SK-N-SH (cell line): Measurements from ENCODE around the gene TBRG4. TPM values are rescaled to one million over a fixed set of nuclear protein-coding genes. Genes with fewer than 3 reads are reported as not detected.

Experiments used
- CTCF ChIA-PET: fragments of 300-600, 350-600 bp; formaldehyde crosslinking; extraction: SDS; loops from one replicate; lab custom pipeline; 2021; lab: Yijun Ruan, JAX
- POLR2A ChIA-PET: fragments of 350-600 bp; sonication (Branson Sonifier 250); formaldehyde crosslinking; extraction: SDS; loops from one replicate; lab custom pipeline; 2020; ENCODE audit warnings: antibody characterized with exemption, inconsistent platforms; lab: Yijun Ruan, JAX
- DNase-seq: peaks from one replicate; pipeline ENCODE4 v3.0.0; 2012
- H2AFZ ChIP-seq: fragments of 200-600 bp; sonication (generic); 2 replicates; pipeline ENCODE4 v1.8.1; 2016; ENCODE audit warnings: antibody characterized with exemption, mild to moderate bottlenecking, low read depth
- H3F3A ChIP-seq: fragments of 200-600 bp; sonication (generic); replicated peaks from 2 replicates; pipeline ENCODE3; 2016; ENCODE audit warnings: antibody characterized with exemption, mild to moderate bottlenecking; ENCODE audit not compliant: insufficient read depth
- H3K27ac ChIP-seq, 2 experiments: fragments of 200-500 bp in 1 of 2; fragments of 200-600 bp in 1 of 2; sonication (Bioruptor generic) in 1 of 2; sonication (generic), shearing (Covaris generic) in 1 of 2; 2 replicates each; pipeline versions ENCODE4 v1.5.1 to v1.6.1; 2014 to 2016; ENCODE audit warnings: low read depth in 2 of 2, inconsistent platforms in 1 of 2, low read length in 1 of 2, mild to moderate bottlenecking in 1 of 2, mixed read lengths in 1 of 2
- H3K27me3 ChIP-seq: fragments of 200-600 bp; sonication (generic), shearing (Covaris generic); 2 replicates; pipeline ENCODE4 v1.6.1; 2016; ENCODE audit warnings: mixed run types; ENCODE audit not compliant: insufficient read depth
- H3K36me3 ChIP-seq, 2 experiments: fragments of 200-500 bp in 1 of 2; fragments of 200-600 bp in 1 of 2; sonication (Bioruptor generic) in 1 of 2; sonication (generic) in 1 of 2; replicated peaks in 1 of 2; 2 replicates each; pipeline versions ENCODE3 to v1.5.1; 2014 to 2016; ENCODE audit warnings: low read length in 1 of 2, mild to moderate bottlenecking in 1 of 2; ENCODE audit not compliant: insufficient read depth in 2 of 2, control insufficient read depth in 1 of 2
- H3K4me1 ChIP-seq, 2 experiments: fragments of 200-500 bp in 1 of 2; fragments of 200-600 bp in 1 of 2; sonication (Bioruptor generic) in 1 of 2; sonication (generic), shearing (Covaris generic) in 1 of 2; 2 replicates each; pipeline versions ENCODE4 v1.5.1 to v1.6.1; 2014 to 2016; ENCODE audit warnings: low read depth in 1 of 2, low read length in 1 of 2, mixed run types in 1 of 2; ENCODE audit not compliant: insufficient read depth in 2 of 2, control insufficient read depth in 1 of 2
- H3K4me2 ChIP-seq: fragments of 200-600 bp; sonication (generic), shearing (Covaris generic); 2 replicates; pipeline ENCODE4 v1.6.1; 2017; ENCODE audit warnings: mixed run types
- H3K4me3 ChIP-seq, 2 experiments: fragments of 200-500 bp in 1 of 2; fragments of 200-600 bp in 1 of 2; sonication (Bioruptor generic) in 1 of 2; sonication (generic), shearing (Covaris generic) in 1 of 2; 2 replicates each; pipeline versions ENCODE4 v1.5.1 to v1.8.1; 2014 to 2016; ENCODE audit warnings: low read depth in 2 of 2, inconsistent platforms in 1 of 2, low read length in 1 of 2, mild to moderate bottlenecking in 1 of 2, mixed read lengths in 1 of 2, moderate library complexity in 1 of 2
- H3K79me2 ChIP-seq: fragments of 200-600 bp; sonication (generic); 2 replicates; pipeline ENCODE4 v1.8.1; 2017; ENCODE audit warnings: mild to moderate bottlenecking; ENCODE audit not compliant: insufficient read depth
- H3K9ac ChIP-seq: fragments of 200-600 bp; sonication (generic); 2 replicates; pipeline ENCODE4 v1.6.1; 2017; ENCODE audit warnings: mixed run types
- H3K9me2 ChIP-seq: fragments of 200-600 bp; sonication (generic); 2 replicates; pipeline ENCODE4 v1.6.1; 2017; ENCODE audit warnings: mixed run types
- H3K9me3 ChIP-seq: fragments of 200-600 bp; sonication (generic); 2 replicates; pipeline ENCODE4 v1.6.1; 2017; ENCODE audit warnings: mixed run types, mild to moderate bottlenecking, moderate library complexity
- H4K20me1 ChIP-seq: fragments of 200-600 bp; sonication (generic); 2 replicates; pipeline ENCODE4 v1.6.1; 2017; ENCODE audit warnings: mild to moderate bottlenecking, mixed run types; ENCODE audit not compliant: insufficient read depth
- CHD2 ChIP-seq: fragments of 150-350 bp; IDR thresholded peaks from 2 replicates; pipeline ENCODE4 v1.6.1; 2018; ENCODE audit warnings: low read length; ENCODE audit not compliant: partially characterized antibody
- CTCF ChIP-seq: fragments of 200-600 bp; sonication (generic); IDR thresholded peaks from 2 replicates; pipeline ENCODE4 v1.6.1; 2017; ENCODE audit warnings: antibody characterized with exemption, mild to moderate bottlenecking, moderate library complexity
- ELF1 ChIP-seq: IDR thresholded peaks from 2 replicates; pipeline ENCODE4 v1.4.0; 2012
- EZH2phosphoT487 ChIP-seq: fragments of 200-600 bp; sonication (generic); IDR thresholded peaks from 2 replicates; pipeline ENCODE4 v1.6.1; 2017; ENCODE audit warnings: low read depth, mixed run types, mild to moderate bottlenecking, antibody characterized with exemption, moderate library complexity, borderline replicate concordance
- FOSL2 ChIP-seq: IDR thresholded peaks from 2 replicates; pipeline ENCODE4 v1.4.0; 2012; ENCODE audit warnings: low read depth, mild to moderate bottlenecking, moderate library complexity, borderline replicate concordance
- FOXJ3 ChIP-seq: sonication (generic); formaldehyde crosslinking; IDR thresholded peaks from 2 replicates; pipeline ENCODE4 v1.5.1; 2020; ENCODE audit warnings: mild to moderate bottlenecking, missing genetic modification reagents
- GATA2 ChIP-seq: sonication (generic); formaldehyde crosslinking; IDR thresholded peaks from 2 replicates; pipeline ENCODE4 v1.5.0; 2020; ENCODE audit warnings: mild to moderate bottlenecking, missing genetic modification reagents
- JUND ChIP-seq: IDR thresholded peaks from 2 replicates; pipeline ENCODE4 v1.4.0; 2012
- MAX ChIP-seq: IDR thresholded peaks from 2 replicates; pipeline ENCODE4 v1.4.0; 2012; ENCODE audit warnings: low read depth
- MEF2A ChIP-seq: IDR thresholded peaks from 2 replicates; pipeline ENCODE4 v1.4.0; 2012; ENCODE audit warnings: low read depth, borderline replicate concordance
- NFIC ChIP-seq: IDR thresholded peaks from 2 replicates; pipeline ENCODE4 v1.4.0; 2012; ENCODE audit warnings: borderline replicate concordance
- NRF1 ChIP-seq: IDR thresholded peaks from 2 replicates; pipeline ENCODE4 v1.6.1; 2012; ENCODE audit warnings: low read depth, mild to moderate bottlenecking, low read length
- POLR2AphosphoS5 ChIP-seq: IDR thresholded peaks from 2 replicates; pipeline ENCODE4 v1.6.1; 2012; ENCODE audit warnings: low read depth, low read length
- REST ChIP-seq: IDR thresholded peaks from 2 replicates; pipeline ENCODE4 v1.6.1; 2012; ENCODE audit warnings: mild to moderate bottlenecking, low read depth, low read length, moderate library complexity
- RXRA ChIP-seq: IDR thresholded peaks from 2 replicates; pipeline ENCODE4 v1.4.0; 2012; ENCODE audit warnings: low read depth, mild to moderate bottlenecking, borderline replicate concordance
- TAF1 ChIP-seq: IDR thresholded peaks from 2 replicates; pipeline ENCODE4 v1.6.1; 2012; ENCODE audit warnings: low read depth, mild to moderate bottlenecking, low read length, moderate library complexity, borderline replicate concordance
- TEAD4 ChIP-seq: IDR thresholded peaks from 2 replicates; pipeline ENCODE4 v1.4.0; 2012; ENCODE audit warnings: mild to moderate bottlenecking, borderline replicate concordance; ENCODE audit not compliant: insufficient read depth
- USF1 ChIP-seq: IDR thresholded peaks from 2 replicates; pipeline ENCODE4 v1.4.0; 2012; ENCODE audit warnings: low read depth, borderline replicate concordance
- USF2 ChIP-seq: fragments of 150-350 bp; IDR thresholded peaks from 2 replicates; pipeline ENCODE4 v1.6.1; 2017; ENCODE audit warnings: antibody characterized with exemption, low read length, low read depth, borderline replicate concordance
- WGBS: methylation state at CpG from one replicate; pipeline ENCODE4 v1.1.6; 2017; ENCODE audit warnings: low lambda C conversion rate; 5-methylcytosine and 5-hydroxymethylcytosine counted together
- polyA plus RNA-seq, 3 experiments: library from polyadenylated mRNA; depleted of rRNA; stranded (reverse); fragments of >200 nt; gene quantifications; 2 replicates each; pipeline ENCODE4 v1.2.3, GENCODE V29; 2012

The TBRG4 gene
- polyA plus RNA-seq, 1 of the 3 experiments (the other 2 are of a cell fraction): 76.2 TPM

- no peak overlapping the region for H3K27ac ChIP-seq
- H3K4me2 ChIP-seq: no peak overlapping the region
- no peaks in the 10 kb centered on the region for H3K9me2 ChIP-seq
- H3K4me1 ChIP-seq: peaks cover 0 to under 1% of the 10 kb centered on the region in 2 experiments; a peak in 1 of 4 replicates
- no peaks in the 10 kb centered on the region for H3K36me3 ChIP-seq
- H4K20me1 ChIP-seq: no peaks in the 10 kb centered on the region
- H2AFZ ChIP-seq: no peak overlapping the region
- 28% methylated on average over 3 of the region's 4 CpGs for WGBS
- ChIA-PET CTCF (interaction anchor here (0.8 to 14.6 kb wide), 4 partner anchors 18 to 144 kb away, joined by 3 to 149 read pairs (median 3); no protein-coding TSS in a partner anchor), POLR2A (no interaction called here)
- H3K9ac ChIP-seq: no peak overlapping the region
- no peak overlapping the region for H3K4me3 ChIP-seq
- no peaks in the 10 kb centered on the region for H3K9me3 ChIP-seq
- DNase-seq: no peak
- TF ChIP-seq NRF1 (no peak), TEAD4 (no peak), CHD2 (no peak), USF2 (no peak), TAF1 (no peak), MAX (no peak), EZH2phosphoT487 (no peak), RXRA (no peak), JUND (no peak), CTCF (no peak), USF1 (no peak), FOSL2 (no peak), ELF1 (no peak), MEF2A (no peak), FOXJ3 (CRISPR knock-in tag) (no peak), POLR2AphosphoS5 (no peak), NFIC (no peak), GATA2 (no peak), REST (no peak)
- no peaks in the 10 kb centered on the region for H3F3A ChIP-seq
- peaks cover 18% of the 10 kb centered on the region; the same call in 1 of the 2 replicates for H3K27me3 ChIP-seq
- no peaks in the 10 kb centered on the region for H3K79me2 ChIP-seq
Measured at GRCh38 chr7:45117582-45117981, 6.1 kb upstream of the TBRG4 start.
